AG10803 (cell line): Measurements from ENCODE around the gene DHRS12.

Source experiments
- DNase-seq: peaks from one replicate; pipeline ENCODE4 v3.0.0; 2010; ENCODE audit warnings: low read depth
- H3K4me3 ChIP-seq: 2 replicates; pipeline ENCODE4 v1.5.1; 2011; ENCODE audit warnings: mild to moderate bottlenecking, low read length, control low read depth
- TF ChIP-seq, protein P1 (sequence below): conservative IDR thresholded peaks from 2 replicates; pipeline ENCODE4 v1.5.1; 2011; ENCODE audit warnings: mild to moderate bottlenecking, low read length, control low read depth, inconsistent platforms

DHRS12 gene

DNA sequence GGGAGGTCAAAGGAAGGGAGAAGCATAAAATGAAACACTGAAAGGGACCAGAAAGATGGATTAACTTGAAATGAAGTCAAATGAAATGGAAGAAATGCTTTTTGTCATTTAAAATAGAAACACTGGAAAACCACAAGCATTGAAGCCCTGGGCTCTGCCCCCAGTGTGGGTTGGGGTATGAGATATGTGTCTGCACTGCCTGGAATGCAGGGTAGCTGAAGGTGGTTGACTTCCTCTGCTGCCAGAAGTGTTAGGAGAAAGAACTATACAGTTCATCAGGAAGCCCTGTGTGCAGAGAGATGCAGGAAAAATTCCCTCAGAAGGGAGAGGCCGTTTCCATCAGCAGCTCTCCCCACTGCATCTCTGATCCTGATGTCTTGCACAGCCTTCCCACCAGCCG lies 69.2 kb downstream of the DHRS12 start:
- H3K4me3 ChIP-seq, result no peak overlapping the region
- TF ChIP-seq, protein P1, sequence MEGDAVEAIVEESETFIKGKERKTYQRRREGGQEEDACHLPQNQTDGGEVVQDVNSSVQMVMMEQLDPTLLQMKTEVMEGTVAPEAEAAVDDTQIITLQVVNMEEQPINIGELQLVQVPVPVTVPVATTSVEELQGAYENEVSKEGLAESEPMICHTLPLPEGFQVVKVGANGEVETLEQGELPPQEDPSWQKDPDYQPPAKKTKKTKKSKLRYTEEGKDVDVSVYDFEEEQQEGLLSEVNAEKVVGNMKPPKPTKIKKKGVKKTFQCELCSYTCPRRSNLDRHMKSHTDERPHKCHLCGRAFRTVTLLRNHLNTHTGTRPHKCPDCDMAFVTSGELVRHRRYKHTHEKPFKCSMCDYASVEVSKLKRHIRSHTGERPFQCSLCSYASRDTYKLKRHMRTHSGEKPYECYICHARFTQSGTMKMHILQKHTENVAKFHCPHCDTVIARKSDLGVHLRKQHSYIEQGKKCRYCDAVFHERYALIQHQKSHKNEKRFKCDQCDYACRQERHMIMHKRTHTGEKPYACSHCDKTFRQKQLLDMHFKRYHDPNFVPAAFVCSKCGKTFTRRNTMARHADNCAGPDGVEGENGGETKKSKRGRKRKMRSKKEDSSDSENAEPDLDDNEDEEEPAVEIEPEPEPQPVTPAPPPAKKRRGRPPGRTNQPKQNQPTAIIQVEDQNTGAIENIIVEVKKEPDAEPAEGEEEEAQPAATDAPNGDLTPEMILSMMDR, result no peak
- DNase-seq, result peak; percentile 59

DNA sequence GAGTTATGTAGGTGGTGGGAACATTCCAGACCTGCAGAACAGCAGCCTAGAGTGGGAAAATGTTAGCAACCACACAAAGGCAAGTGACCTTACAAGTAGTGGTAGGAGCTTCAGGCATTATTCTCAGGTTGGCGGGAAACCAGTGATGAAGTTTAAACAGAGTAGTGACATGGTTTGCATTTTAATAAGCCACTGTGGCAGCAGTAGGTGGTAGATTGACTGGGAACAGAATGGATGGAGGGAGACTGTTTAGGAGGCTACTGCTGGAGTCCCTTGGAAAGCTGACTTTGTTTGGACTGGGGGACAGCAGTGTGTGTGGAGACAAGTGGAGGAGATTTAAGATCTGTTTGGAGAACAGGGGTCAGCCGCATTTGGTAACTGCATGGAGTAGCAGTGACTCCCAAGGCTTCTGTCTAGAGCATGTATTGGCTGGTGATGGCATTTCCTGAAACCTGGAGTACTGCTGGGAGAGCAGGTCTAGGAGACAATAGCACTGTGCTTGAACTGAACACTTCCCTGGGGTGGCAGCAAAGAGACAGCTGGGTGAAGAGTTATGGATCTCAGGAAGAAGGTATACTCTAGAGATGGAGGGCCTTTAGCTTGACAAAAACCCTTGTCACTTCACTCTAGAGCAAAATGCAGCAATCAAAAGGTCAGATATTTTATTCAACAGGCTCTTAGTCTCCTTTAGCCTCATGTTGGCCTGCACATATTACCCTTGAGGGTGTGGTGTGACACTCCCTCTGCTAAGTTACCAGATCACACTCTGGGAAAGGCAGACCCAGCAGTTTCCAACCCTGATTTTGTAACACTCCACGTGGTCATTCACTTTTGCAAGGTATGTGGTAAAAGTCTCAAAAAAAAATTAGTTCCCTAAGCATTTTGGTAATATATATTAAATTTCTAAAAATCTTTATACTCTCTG lies 70.3 kb downstream of the DHRS12 start:
- TF ChIP-seq, protein P1, result peak; percentile 17
- no peak overlapping the region for H3K4me3 ChIP-seq
- no peak for DNase-seq

DNA sequence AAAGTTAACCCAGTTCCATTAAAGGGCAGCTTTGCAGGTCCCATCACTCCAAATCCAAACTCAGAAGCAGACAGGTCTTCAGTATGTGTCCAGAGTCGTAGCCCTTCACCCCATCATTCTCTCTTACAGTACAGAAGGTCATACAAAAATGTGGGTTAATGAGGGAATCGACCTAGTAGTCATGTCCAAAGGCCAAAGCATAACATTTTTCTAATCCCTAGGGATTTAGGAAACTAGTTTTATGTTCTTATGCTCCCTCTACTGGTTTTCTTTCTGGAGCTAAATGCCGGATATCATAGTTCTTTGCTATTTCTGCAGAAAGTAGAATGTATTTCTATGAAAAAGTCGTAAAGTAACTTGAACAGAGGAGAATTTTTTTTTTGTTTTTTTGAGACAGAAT lies 72.2 kb downstream of the DHRS12 start:
- TF ChIP-seq, protein P1, result peak; percentile 80
- H3K4me3 ChIP-seq, result no peak overlapping the region
- DNase-seq, result peak; percentile 86

DNA sequence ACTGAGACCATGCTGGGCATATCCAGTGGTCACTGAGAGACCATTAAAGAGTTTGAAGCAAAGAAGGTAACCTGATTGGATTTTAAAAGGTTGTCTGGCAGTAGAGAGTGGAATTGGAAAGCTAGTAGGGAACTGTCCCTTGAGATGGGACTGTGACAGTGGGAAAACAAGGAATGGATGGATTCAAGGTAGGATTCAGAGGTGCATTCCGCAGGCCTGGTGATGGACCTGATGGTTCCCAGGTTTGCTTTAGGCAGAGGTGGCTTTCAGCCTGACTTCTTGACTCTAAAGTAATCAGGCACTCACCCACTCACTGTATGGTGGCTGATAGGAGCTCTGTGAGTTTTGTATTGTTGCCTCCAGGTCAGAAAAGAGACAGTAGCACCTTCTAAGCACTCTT lies 73.0 kb downstream of the DHRS12 start:
- DNase-seq, result no peak
- TF ChIP-seq, protein P1, result no peak
- H3K4me3 ChIP-seq, result no peak overlapping the region

DNA sequence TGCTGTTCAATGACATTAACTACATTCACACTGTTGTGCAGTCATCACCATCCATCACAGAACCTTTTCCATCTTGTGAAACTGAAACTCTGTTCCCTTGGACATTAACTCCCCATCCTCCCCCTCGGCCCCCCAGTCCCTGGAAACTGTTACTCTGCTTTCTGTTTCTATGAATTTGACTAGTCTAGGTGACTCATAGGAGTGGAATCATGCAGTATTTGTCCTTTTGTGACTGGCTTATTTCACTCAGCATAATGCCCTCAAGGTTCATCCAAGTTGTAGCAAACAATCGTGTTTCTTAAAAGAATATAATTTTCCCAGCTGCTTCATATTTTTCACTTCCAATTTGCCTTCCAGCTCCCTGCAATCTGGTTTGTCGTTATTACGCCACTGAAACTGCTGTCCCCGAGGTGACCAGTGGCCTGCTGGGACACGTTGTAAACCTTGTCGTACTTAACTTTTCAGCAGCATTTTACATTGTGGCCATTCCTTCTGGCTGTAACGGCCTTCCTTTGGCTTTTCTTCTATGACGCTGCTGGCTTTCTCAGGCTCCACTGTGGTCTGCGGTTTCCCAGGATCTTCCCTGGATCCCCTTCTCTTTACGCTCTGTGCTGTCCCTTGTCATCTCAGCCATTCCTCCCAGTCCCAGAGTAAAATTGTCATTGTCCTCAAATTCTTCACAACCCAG lies 74.0 kb downstream of the DHRS12 start:
- peak overlapping the region; percentile 48 for H3K4me3 ChIP-seq
- TF ChIP-seq, protein P1, result no peak
- peak; percentile 86 for DNase-seq

DNA sequence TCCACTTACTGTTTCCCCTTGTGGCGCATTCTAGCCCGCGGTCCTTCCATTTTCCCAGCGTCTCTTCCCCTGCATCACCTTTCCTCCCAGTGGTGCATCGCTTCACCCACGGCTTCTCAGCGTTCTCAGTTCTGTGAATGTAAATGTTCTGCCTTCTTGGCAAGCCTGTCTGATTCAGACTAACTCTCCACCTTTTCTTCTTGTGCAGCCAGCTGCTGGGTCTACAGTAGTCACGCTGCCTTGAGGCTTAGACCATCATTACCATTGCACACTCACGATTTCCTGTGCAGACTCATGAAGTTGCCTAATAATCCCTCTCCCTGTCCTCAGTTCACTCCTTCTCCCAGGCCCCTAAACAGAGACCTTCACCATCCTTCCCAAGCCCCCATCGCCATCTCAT lies 75.0 kb downstream of the DHRS12 start:
- peak; percentile 87 for DNase-seq
- no peak overlapping the region for H3K4me3 ChIP-seq
- TF ChIP-seq, protein P1, result no peak

DNA sequence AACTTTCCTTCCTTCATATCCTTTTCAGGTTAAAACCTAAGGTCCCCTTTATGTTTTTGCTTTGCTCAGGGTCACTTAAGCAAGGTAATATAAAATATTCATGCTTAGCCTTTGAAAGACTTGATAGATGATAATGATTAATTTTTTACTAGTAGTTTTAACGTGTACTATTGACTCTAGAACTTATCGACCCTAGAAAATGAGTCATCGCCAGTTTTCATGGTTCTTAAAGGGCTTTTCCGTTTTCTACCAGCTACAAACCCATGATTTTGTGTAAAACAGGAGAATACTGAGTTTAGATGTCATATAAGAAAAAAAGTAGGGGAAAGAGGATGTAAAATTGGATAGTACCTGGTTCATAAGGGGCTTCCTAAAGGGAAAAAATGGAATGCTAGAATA lies 75.7 kb downstream of the DHRS12 start:
- TF ChIP-seq, protein P1, result no peak
- no peak overlapping the region for H3K4me3 ChIP-seq
- no peak for DNase-seq
